ENCODE data around the gene EYA3.

DNA sequence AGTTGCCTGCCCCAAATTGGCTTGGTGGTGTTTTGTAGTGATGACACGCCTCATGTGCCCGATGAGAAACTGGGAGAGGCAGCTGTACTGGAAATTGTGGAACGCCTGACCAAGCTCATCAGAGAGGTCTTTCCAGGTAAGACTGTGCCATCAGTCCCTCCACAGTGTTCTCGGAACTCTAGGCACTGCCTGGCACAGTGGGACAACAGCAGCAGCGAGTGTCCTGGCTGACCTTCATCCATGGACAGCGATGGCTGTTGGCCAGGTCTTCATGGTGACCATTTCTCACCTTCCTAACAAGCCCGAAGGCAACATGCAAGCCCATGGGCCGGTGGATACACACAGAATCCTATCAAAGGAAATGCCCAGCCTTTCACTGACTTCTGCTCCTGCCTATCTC lies 139.4 kb downstream of the EYA3 start:
- no peak for TF ChIP-seq CTCF (IDR thresholded peaks at IDR 0.05; ENCODE audit: low read depth, low read length)
- TF ChIP-seq POLR2A (IDR thresholded peaks at IDR 0.05; ENCODE audit: extremely low read depth, insufficient read length), result no peak
- no peak for TF ChIP-seq MAX (IDR thresholded peaks at IDR 0.05; ENCODE audit: low read depth, low read length)
- TF ChIP-seq MYC (IDR thresholded peaks at IDR 0.05; ENCODE audit: low read depth, low read length), result no peak
